ENCODE results near the gene OCIAD2.

- TF ChIP-seq REST (IDR thresholded peaks at IDR 0.05; ENCODE audit: insufficient replicate concordance, low read depth) (no peak), CTCF (IDR thresholded peaks at IDR 0.05; ENCODE audit: insufficient read depth, low read length) (no peak), SPI1 (IDR thresholded peaks at IDR 0.05; ENCODE audit: borderline replicate concordance, low read depth) (no peak), GABPA (IDR thresholded peaks at IDR 0.05; ENCODE audit: low read depth) (no peak)
These were observed 37.7 kb upstream of the OCIAD2 start for GRCh38 chr4:48944252-48944651.
